GM04503 (cell line): ENCODE data around the gene MTG2.

Source experiments
- DNase-seq: peaks from one replicate; pipeline ENCODE4 v3.0.0-alpha.2; 2012; ENCODE audit warnings: low read depth

The MTG2 gene

GRCh38 chr20:62162765-62163484, 19.9 kb upstream of the MTG2 start:
- no peak for DNase-seq

- DNase-seq = no peak
Measured at GRCh38 chr20:62163485-62163865, 19.4 kb upstream of the MTG2 start.

GRCh38 chr20:62163986-62164762, 18.7 kb upstream of the MTG2 start:
- DNase-seq = no peak

GRCh38 chr20:62164879-62165761, 17.7 kb upstream of the MTG2 start:
- no peak for DNase-seq

- DNase-seq = no peak
Measured at GRCh38 chr20:62165762-62166399, 16.9 kb upstream of the MTG2 start.

- no peak for DNase-seq
Measured at GRCh38 chr20:62167474-62167873, 15.4 kb upstream of the MTG2 start.

GRCh38 chr20:62168061-62168460, 14.8 kb upstream of the MTG2 start:
- DNase-seq = no peak

GRCh38 chr20:62168890-62169435, 13.9 kb upstream of the MTG2 start:
- no peak for DNase-seq

GRCh38 chr20:62170536-62170935, 12.3 kb upstream of the MTG2 start:
- no peak for DNase-seq

GRCh38 chr20:62171245-62171644, 11.6 kb upstream of the MTG2 start:
- DNase-seq = no peak

GRCh38 chr20:62172666-62173065, 10.2 kb upstream of the MTG2 start:
- no peak for DNase-seq

GRCh38 chr20:62174021-62174804, 8.6 kb upstream of the MTG2 start:
- DNase-seq = no peak

GRCh38 chr20:62174870-62175624, 7.8 kb upstream of the MTG2 start:
- no peak for DNase-seq

GRCh38 chr20:62175711-62176110, 7.1 kb upstream of the MTG2 start:
- no peak for DNase-seq

- DNase-seq = no peak
Measured at GRCh38 chr20:62176866-62177265, 6.0 kb upstream of the MTG2 start.

GRCh38 chr20:62177307-62177706, 5.5 kb upstream of the MTG2 start:
- no peak for DNase-seq

- DNase-seq = no peak
Measured at GRCh38 chr20:62178316-62179161, 4.3 kb upstream of the MTG2 start.

GRCh38 chr20:62179162-62179504, 3.7 kb upstream of the MTG2 start:
- no peak for DNase-seq

GRCh38 chr20:62181808-62182207, 1.0 kb upstream of the MTG2 start:
- DNase-seq = no peak
